ENCODE results near the gene SEC61A1.

The SEC61A1 gene

DNA sequence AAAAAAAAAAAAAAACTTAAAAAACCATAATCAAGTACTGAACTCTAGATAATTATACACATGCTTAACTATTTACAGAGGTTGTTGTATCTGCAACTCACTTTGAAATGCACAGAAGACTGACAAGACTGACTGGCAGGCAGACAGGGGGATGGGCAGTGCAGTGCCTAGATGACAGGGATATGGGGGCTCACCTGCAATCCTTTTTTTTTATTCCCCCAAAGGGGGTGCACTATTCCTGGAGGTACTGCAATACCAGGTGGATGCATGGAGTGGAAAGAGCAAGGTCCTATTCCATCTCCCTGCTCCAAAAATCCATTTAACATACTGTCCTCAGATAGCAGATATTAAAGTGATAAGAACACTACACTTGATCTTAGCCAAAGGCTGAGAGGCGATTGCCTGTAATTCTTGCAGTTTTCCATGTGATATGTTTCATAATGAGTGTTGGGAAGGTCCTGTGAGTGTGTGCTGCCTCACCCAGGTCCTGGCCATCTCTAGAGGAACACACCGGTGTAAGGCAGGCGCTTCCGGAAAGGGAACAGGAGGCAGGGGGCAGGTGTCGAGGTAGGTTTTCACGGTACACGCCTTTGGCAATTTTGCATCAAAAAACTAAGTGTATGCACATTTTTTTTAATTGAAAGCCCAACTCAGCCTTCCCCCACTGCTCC lies 22.7 kb downstream of the SEC61A1 start (continued):
- TF ChIP-seq, protein P1, sequence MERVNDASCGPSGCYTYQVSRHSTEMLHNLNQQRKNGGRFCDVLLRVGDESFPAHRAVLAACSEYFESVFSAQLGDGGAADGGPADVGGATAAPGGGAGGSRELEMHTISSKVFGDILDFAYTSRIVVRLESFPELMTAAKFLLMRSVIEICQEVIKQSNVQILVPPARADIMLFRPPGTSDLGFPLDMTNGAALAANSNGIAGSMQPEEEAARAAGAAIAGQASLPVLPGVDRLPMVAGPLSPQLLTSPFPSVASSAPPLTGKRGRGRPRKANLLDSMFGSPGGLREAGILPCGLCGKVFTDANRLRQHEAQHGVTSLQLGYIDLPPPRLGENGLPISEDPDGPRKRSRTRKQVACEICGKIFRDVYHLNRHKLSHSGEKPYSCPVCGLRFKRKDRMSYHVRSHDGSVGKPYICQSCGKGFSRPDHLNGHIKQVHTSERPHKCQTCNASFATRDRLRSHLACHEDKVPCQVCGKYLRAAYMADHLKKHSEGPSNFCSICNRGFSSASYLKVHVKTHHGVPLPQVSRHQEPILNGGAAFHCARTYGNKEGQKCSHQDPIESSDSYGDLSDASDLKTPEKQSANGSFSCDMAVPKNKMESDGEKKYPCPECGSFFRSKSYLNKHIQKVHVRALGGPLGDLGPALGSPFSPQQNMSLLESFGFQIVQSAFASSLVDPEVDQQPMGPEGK (CRISPR knock-in tag; IDR thresholded peaks at IDR 0.05; ENCODE audit: borderline replicate concordance), result no peak
- TF ChIP-seq, protein P2, sequence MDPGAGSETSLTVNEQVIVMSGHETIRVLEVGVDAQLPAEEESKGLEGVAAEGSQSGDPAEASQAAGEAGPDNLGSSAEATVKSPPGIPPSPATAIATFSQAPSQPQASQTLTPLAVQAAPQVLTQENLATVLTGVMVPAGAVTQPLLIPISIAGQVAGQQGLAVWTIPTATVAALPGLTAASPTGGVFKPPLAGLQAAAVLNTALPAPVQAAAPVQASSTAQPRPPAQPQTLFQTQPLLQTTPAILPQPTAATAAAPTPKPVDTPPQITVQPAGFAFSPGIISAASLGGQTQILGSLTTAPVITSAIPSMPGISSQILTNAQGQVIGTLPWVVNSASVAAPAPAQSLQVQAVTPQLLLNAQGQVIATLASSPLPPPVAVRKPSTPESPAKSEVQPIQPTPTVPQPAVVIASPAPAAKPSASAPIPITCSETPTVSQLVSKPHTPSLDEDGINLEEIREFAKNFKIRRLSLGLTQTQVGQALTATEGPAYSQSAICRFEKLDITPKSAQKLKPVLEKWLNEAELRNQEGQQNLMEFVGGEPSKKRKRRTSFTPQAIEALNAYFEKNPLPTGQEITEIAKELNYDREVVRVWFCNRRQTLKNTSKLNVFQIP (CRISPR knock-in tag; IDR thresholded peaks at IDR 0.05; ENCODE audit: borderline replicate concordance, low read depth), result no peak
- no peak for TF ChIP-seq RARB (CRISPR knock-in tag; IDR thresholded peaks at IDR 0.05)

DNA sequence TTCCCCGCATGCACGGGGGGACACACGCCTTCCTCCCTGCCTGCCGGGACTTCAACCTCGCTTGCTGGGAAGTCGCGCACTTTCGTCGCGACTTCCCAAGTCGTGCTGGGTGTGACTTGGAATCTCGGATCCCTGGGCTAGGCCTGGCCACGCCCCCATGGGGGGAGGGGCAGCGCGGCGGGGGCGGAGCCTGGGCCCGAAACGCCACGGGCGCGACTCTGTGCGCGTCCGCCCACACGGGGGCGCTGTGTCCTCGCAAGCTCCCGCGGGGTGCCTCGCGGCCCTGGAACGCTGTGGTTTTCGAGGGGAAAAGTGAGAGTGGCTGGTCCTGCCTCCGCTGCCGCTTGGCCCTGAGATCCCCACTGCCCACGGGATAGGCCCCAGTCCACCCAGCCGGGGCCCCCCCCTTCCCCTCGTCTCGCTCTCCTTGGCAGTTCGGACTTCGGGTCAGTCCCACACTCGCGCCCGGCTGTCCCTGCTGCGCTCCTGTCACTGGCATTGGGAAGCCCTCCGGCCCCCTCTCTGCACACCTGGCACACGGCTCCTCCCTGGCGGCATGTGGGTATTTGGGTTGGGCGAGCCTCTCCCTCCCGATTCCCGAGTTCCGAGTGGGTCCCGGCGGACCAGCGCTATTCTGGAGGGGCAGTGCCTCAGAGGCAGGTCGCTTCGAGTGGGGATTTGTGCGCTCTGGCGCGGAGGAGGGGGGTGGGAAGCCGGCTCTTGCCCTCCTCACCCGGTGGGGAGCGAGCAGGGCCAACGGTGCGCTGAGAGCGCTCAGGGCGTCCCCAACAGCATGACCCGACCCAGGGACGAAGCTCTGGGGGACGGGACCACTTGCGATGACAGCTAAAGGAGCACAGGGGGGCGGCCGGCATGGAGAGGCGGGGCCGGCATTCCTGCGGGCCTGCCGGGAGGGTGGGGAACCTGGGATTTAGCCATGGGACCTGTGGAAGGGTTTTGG lies 23.6 kb downstream of the SEC61A1 start:
- ATAC-seq, result no peak
- TF ChIP-seq, protein P3, sequence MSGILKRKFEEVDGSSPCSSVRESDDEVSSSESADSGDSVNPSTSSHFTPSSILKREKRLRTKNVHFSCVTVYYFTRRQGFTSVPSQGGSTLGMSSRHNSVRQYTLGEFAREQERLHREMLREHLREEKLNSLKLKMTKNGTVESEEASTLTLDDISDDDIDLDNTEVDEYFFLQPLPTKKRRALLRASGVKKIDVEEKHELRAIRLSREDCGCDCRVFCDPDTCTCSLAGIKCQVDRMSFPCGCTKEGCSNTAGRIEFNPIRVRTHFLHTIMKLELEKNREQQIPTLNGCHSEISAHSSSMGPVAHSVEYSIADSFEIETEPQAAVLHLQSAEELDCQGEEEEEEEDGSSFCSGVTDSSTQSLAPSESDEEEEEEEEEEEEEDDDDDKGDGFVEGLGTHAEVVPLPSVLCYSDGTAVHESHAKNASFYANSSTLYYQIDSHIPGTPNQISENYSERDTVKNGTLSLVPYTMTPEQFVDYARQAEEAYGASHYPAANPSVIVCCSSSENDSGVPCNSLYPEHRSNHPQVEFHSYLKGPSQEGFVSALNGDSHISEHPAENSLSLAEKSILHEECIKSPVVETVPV (CRISPR knock-in tag; IDR thresholded peaks at IDR 0.05), result no peak
- TF ChIP-seq OSR1 (CRISPR knock-in tag; IDR thresholded peaks at IDR 0.05), result no peak
- no peak for TF ChIP-seq ZNF8 (CRISPR knock-in tag; IDR thresholded peaks at IDR 0.05)
- no peak for TF ChIP-seq TOX (CRISPR knock-in tag; IDR thresholded peaks at IDR 0.05; ENCODE audit: borderline replicate concordance)
- TF ChIP-seq, protein P4, sequence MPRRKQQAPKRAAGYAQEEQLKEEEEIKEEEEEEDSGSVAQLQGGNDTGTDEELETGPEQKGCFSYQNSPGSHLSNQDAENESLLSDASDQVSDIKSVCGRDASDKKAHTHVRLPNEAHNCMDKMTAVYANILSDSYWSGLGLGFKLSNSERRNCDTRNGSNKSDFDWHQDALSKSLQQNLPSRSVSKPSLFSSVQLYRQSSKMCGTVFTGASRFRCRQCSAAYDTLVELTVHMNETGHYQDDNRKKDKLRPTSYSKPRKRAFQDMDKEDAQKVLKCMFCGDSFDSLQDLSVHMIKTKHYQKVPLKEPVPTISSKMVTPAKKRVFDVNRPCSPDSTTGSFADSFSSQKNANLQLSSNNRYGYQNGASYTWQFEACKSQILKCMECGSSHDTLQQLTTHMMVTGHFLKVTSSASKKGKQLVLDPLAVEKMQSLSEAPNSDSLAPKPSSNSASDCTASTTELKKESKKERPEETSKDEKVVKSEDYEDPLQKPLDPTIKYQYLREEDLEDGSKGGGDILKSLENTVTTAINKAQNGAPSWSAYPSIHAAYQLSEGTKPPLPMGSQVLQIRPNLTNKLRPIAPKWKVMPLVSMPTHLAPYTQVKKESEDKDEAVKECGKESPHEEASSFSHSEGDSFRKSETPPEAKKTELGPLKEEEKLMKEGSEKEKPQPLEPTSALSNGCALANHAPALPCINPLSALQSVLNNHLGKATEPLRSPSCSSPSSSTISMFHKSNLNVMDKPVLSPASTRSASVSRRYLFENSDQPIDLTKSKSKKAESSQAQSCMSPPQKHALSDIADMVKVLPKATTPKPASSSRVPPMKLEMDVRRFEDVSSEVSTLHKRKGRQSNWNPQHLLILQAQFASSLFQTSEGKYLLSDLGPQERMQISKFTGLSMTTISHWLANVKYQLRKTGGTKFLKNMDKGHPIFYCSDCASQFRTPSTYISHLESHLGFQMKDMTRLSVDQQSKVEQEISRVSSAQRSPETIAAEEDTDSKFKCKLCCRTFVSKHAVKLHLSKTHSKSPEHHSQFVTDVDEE (CRISPR knock-in tag; IDR thresholded peaks at IDR 0.05), result no peak
- TF ChIP-seq ISL1 (CRISPR knock-in tag; IDR thresholded peaks at IDR 0.05), result no peak
- TF ChIP-seq ZNF565 (CRISPR knock-in tag; conservative IDR thresholded peaks at IDR 0.05; ENCODE audit: low read depth), result no peak
- TF ChIP-seq ZFP3 (CRISPR knock-in tag; IDR thresholded peaks at IDR 0.05), result no peak
- no peak for TF ChIP-seq ESRRG (CRISPR knock-in tag; IDR thresholded peaks at IDR 0.05)
- TF ChIP-seq, protein P2 (CRISPR knock-in tag; IDR thresholded peaks at IDR 0.05; ENCODE audit: borderline replicate concordance, low read depth), result no peak
- TF ChIP-seq, protein P1 (CRISPR knock-in tag; IDR thresholded peaks at IDR 0.05; ENCODE audit: borderline replicate concordance), result no peak

DNA sequence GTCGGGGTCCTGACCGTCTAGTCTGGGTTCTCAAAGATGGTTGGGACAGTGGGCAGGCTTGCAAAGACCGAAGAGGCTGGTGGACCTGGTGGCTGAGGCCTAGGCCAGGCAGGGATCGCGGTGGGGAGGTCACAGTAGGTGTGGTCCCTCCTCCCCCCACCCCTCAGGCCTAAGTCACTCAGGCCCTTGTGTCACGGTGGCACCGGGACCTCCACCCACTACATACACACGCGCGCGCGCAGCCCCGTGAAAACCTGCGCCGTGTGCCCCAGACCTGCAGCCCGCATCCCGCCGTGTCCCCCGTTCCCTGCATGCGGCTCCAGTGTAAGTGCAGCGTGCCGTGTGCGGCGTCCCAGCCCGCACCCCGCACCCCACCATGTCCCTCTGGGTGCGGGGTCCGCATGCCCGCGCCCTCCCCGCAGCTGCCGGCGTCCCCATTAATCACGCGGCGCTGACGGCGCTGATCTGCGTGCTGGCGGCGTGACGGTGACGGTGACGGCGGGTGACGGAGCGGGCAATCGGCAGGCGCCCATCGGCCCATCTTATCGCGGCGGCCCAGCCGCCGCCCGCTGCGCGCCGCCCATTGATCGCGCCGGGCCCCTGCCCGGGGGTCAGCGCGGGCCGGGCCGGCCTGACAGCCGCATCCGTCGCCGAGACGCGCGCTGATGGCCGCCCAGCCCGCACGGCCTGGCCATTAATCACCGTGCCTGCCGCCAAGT lies 24.4 kb downstream of the SEC61A1 start:
- TF ChIP-seq GLIS3 (CRISPR knock-in tag; IDR thresholded peaks at IDR 0.05) (no peak), ISL1 (CRISPR knock-in tag; IDR thresholded peaks at IDR 0.05) (no peak)
- ATAC-seq, result no peak

All from SK-N-SH treated with all-trans-retinoic acid at 6 μM for 48 hours (cell line).